Activated CD8-positive, alpha-beta T cell treated with anti-CD3 and anti-CD28 coated beads, Interleukin-2, amount 10 ng/mL, durations not matched to agents 7 days and 5 days (primary cell): Measurements from ENCODE around the gene PTGER4. TPM values are rescaled to one million over a fixed set of nuclear protein-coding genes. Genes with fewer than 3 reads are reported as not detected.

Source experiments
- ATAC-seq: fragments of 150-1000 bp; cut with Tn5 transposase; one replicate; pipeline ENCODE4 v1.10.0; 2021; ENCODE audit warnings: moderate library complexity
- CTCF ChIA-PET: fragments of 350-600 bp; sonication (Branson Sonifier 250); formaldehyde crosslinking; loops from one replicate; lab custom pipeline; 2021; ENCODE audit warnings: antibody characterized with exemption; lab: Charles Lee
- POLR2A ChIA-PET: fragments of 350-600 bp; sonication (Branson Sonifier 250); formaldehyde crosslinking; loops from one replicate; lab custom pipeline; 2021; ENCODE audit warnings: antibody characterized with exemption; lab: Charles Lee
- DNase-seq: peaks from one replicate; pipeline ENCODE4 v3.0.0-alpha.2; 2020
- H3K27ac Mint-ChIP-seq: one replicate; pipeline ENCODE4 v1.8.0; 2021; ENCODE audit warnings: mild to moderate bottlenecking, mixed read lengths
- H3K27me3 Mint-ChIP-seq: one replicate; pipeline ENCODE4 v1.8.0; 2021; ENCODE audit warnings: low read depth, mixed read lengths
- H3K36me3 Mint-ChIP-seq: one replicate; pipeline ENCODE4 v1.8.0; 2021; ENCODE audit warnings: low read depth, mixed read lengths
- H3K4me1 Mint-ChIP-seq: one replicate; pipeline ENCODE4 v1.8.0; 2021; ENCODE audit warnings: low read depth, mixed read lengths
- H3K4me3 Mint-ChIP-seq: one replicate; pipeline ENCODE4 v1.8.0; 2021; ENCODE audit warnings: mild to moderate bottlenecking, mixed read lengths
- H3K9me3 Mint-ChIP-seq: one replicate; pipeline ENCODE4 v1.8.0; 2022; ENCODE audit warnings: mixed read lengths; ENCODE audit not compliant: insufficient read depth
- total RNA-seq, 2 experiments: library from RNA; stranded (reverse); gene quantifications; one replicate each; pipeline ENCODE4 v1.2.3, GENCODE V29; 2021

The PTGER4 gene
- total RNA-seq, 2 experiments from 2014 or later: 45.8 to 50.8 TPM

DNA sequence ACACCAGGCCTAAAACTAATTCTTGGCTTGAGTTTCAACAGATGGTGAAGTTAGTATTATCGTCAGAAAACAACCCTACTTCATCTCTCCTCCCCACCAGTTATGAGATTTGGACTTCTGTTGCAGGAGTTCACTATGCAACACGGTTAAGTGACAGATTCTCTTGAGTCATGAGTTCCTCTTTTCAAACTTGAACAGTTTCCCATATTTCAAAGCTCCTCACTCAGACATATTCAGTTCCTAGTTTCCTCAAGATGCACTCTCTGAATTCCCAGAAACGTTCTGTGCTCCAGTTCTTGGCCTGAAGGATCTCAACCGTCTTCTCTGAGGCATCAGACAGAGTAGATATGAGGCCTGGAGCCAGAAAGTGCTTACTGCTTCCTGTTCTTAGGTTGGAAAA, 7.3 kb upstream of the PTGER4 start:
- no peak for DNase-seq
- H3K27me3 Mint-ChIP-seq: peaks cover 1% of the 10 kb centered on the region
- ChIA-PET POLR2A (interaction anchor here (0.7 kb wide), 1 partner anchor 211 kb away, joined by 3 read pairs; no protein-coding TSS in a partner anchor), CTCF (interaction anchor here (1.4 kb wide), 2 partner anchors 23 to 273 kb away, joined by 3 to 4 read pairs; no protein-coding TSS in a partner anchor)
- no peaks in the 10 kb centered on the region for H3K9me3 Mint-ChIP-seq
- H3K4me3 Mint-ChIP-seq: no peak overlapping the region
- peaks cover 73% of the 10 kb centered on the region for H3K4me1 Mint-ChIP-seq
- H3K27ac Mint-ChIP-seq: no peak overlapping the region
- ATAC-seq: no peak
- no peaks in the 10 kb centered on the region for H3K36me3 Mint-ChIP-seq

DNA sequence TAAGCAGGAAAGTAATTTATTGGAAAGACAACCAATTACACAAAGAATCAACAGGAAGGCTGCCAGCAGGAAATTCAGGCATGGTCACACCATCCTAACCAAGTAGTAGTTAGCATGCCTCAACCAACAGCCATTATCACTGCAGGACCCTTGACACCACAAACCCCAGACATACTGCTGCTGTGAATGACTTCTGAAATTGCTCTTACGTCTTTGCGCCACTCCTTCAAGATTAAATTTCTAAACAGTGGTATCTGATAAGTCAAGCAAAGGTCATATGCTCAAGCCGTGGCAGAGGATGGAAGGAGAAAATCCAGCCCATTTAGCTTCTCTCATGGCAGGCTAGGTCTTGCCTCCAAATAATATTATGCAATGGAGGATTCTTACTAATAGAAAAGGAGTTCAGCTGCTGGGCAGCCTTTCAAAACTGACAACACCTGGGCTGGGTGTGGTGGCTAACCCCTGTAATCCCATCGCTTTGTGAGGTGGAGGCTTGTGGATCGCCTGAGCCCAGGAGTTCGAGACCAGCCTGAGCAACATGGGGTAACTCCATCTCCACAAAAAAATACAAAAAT, 5.0 kb upstream of the PTGER4 start:
- ATAC-seq: no peak
- DNase-seq: no peak
- H3K36me3 Mint-ChIP-seq: no peaks in the 10 kb centered on the region
- H3K4me1 Mint-ChIP-seq: peaks cover 77% of the 10 kb centered on the region
- no peak overlapping the region for H3K4me3 Mint-ChIP-seq
- H3K27ac Mint-ChIP-seq: peak overlapping the region; percentile 18
- no peaks in the 10 kb centered on the region for H3K27me3 Mint-ChIP-seq
- POLR2A ChIA-PET: interaction anchor here (0.9 to 2.2 kb wide), 2 partner anchors 20 to 286 kb away, joined by 4 to 13 read pairs; no protein-coding TSS in a partner anchor
- H3K9me3 Mint-ChIP-seq: no peaks in the 10 kb centered on the region
- CTCF ChIA-PET: interaction anchor here (1.1 kb wide), 1 partner anchor 22 kb away, joined by 3 read pairs; no protein-coding TSS in a partner anchor

DNA sequence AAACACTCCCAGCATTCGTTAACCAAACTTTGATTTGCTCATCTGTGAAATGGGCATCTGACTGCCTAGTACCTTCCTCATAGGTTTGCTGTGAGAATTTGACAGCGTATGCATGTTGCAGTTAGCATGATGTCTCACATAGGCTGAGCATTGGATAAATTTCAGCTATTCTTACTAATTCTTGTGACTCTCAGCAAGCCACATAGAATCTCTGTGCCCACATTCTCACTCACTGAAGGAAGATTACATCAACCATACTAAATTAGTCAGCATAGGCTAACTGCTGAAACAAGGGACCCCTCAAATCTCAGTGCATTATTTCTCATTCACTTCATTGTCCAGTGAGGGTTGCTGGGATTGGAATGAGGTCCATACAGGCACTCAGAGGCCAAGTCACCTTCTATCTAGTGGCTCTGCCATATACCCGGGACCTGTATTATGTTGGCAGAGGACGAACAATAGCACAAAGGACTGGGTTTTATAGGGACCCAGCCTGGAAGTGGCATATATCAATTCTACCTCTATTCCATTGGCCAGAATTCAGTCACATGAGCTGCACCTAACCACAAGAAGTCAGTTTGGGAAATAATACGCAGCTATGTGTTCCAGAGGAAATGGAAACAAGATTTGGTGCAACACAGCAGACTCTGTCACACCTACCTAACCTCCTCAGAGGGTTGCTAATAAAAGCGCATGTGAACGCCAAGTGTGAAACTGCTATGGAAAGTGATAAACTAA, 4.2 kb upstream of the PTGER4 start:
- DNase-seq: peak; percentile 42
- no peak for ATAC-seq
- Mint-ChIP-seq H3K27ac (peak overlapping the region; percentile 58), H3K4me3 (no peak overlapping the region), H3K36me3 (peaks cover 5% of the 10 kb centered on the region), H3K4me1 (peaks cover 69% of the 10 kb centered on the region), H3K27me3 (no peaks in the 10 kb centered on the region), H3K9me3 (no peaks in the 10 kb centered on the region)
- POLR2A ChIA-PET: interaction anchor here (0.6 to 2.2 kb wide), 5 partner anchors 14 to 287 kb away, joined by 3 to 13 read pairs (median 3); no protein-coding TSS in a partner anchor
- CTCF ChIA-PET: interaction anchor here (0.9 to 1.5 kb wide), 7 partner anchors 11 to 270 kb away, joined by 3 to 6 read pairs (median 3); no protein-coding TSS in a partner anchor

GRCh38 chr5:40676613-40677343, 2.9 kb upstream of the PTGER4 start:
- no peak overlapping the region for H3K4me3 Mint-ChIP-seq
- no peak for DNase-seq

GRCh38 chr5:40677456-40677855, 2.3 kb upstream of the PTGER4 start:
- DNase-seq: no peak
- ChIA-PET POLR2A (interaction anchor here (0.8 to 1.3 kb wide), 4 partner anchors 12 to 1476 kb away, joined by 3 to 8 read pairs (median 4); no protein-coding TSS in a partner anchor), CTCF (interaction anchor here (0.8 to 1.9 kb wide), 6 partner anchors 9 to 729 kb away, joined by 3 to 5 read pairs (median 4); no protein-coding TSS in a partner anchor)
- Mint-ChIP-seq H3K4me3 (peak overlapping the region; percentile 15), H3K9me3 (no peaks in the 10 kb centered on the region), H3K36me3 (peaks cover 23% of the 10 kb centered on the region), H3K27ac (peak overlapping the region; percentile 45), H3K4me1 (peaks cover 60% of the 10 kb centered on the region), H3K27me3 (no peaks in the 10 kb centered on the region)
- ATAC-seq: no peak

More at GRCh38 chr5:40676613-40677343, 2.9 kb upstream of the PTGER4 start:
- H3K27me3 Mint-ChIP-seq: no peaks in the 10 kb centered on the region
- H3K36me3 Mint-ChIP-seq: peaks cover 17% of the 10 kb centered on the region
- no peaks in the 10 kb centered on the region for H3K9me3 Mint-ChIP-seq
- peaks cover 62% of the 10 kb centered on the region for H3K4me1 Mint-ChIP-seq
- ChIA-PET POLR2A (interaction anchor here (0.8 to 2.2 kb wide), 5 partner anchors 12 to 1475 kb away, joined by 3 to 13 read pairs (median 4); no protein-coding TSS in a partner anchor), CTCF (interaction anchor here (0.9 to 1.9 kb wide), 11 partner anchors 9 to 728 kb away, joined by 3 to 6 read pairs (median 3); no protein-coding TSS in a partner anchor)
- H3K27ac Mint-ChIP-seq: peak overlapping the region; percentile 45
- no peak for ATAC-seq

DNA sequence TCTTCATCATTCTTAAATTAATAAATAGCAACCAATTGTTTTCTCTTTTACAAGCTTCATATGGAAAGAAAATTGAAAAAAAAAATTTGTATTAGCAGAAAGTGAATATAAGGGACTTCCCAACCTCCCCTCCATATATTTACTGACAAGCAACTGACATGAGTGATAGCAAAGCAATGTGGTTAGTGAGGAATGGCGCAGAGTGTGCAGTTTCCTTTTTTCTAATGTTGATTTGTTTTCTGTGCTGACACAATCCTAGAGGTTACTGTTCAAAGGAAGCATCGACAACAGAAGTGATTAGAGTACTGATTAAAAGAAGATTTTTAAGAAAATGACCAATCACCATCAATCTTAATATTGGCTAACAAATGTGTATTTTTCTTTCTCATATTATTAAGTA, 1.7 kb upstream of the PTGER4 start:
- Mint-ChIP-seq H3K36me3 (peaks cover 29% of the 10 kb centered on the region), H3K4me3 (peak overlapping the region; percentile 82), H3K9me3 (no peaks in the 10 kb centered on the region), H3K27me3 (no peaks in the 10 kb centered on the region), H3K27ac (peak overlapping the region; percentile 60), H3K4me1 (peaks cover 54% of the 10 kb centered on the region)
- ChIA-PET CTCF (interaction anchor here (0.8 to 1.9 kb wide), 6 partner anchors 8 to 730 kb away, joined by 3 to 5 read pairs (median 4); no protein-coding TSS in a partner anchor), POLR2A (interaction anchor here (0.6 to 5.3 kb wide), 6 partner anchors 13 to 1477 kb away, joined by 3 to 28 read pairs (median 4); no protein-coding TSS in a partner anchor)
- DNase-seq (no peak), ATAC-seq (no peak)

- peak overlapping the region; percentile 82 for H3K4me3 Mint-ChIP-seq
- ATAC-seq (no peak), DNase-seq (no peak)
- H3K27me3 Mint-ChIP-seq: no peaks in the 10 kb centered on the region
- peaks cover 35% of the 10 kb centered on the region for H3K36me3 Mint-ChIP-seq
- H3K27ac Mint-ChIP-seq: peak overlapping the region; percentile 91
- no peaks in the 10 kb centered on the region for H3K9me3 Mint-ChIP-seq
- peaks cover 48% of the 10 kb centered on the region for H3K4me1 Mint-ChIP-seq
- CTCF ChIA-PET: interaction anchor here (1.9 kb wide), 1 partner anchor 25 kb away, joined by 5 read pairs; no protein-coding TSS in a partner anchor
- POLR2A ChIA-PET: interaction anchor here (0.6 to 6.6 kb wide), 8 partner anchors 9 to 272 kb away, joined by 3 to 60 read pairs (median 12); no protein-coding TSS in a partner anchor
These were observed 1.1 kb upstream of the PTGER4 start for GRCh38 chr5:40678460-40679147.

DNA sequence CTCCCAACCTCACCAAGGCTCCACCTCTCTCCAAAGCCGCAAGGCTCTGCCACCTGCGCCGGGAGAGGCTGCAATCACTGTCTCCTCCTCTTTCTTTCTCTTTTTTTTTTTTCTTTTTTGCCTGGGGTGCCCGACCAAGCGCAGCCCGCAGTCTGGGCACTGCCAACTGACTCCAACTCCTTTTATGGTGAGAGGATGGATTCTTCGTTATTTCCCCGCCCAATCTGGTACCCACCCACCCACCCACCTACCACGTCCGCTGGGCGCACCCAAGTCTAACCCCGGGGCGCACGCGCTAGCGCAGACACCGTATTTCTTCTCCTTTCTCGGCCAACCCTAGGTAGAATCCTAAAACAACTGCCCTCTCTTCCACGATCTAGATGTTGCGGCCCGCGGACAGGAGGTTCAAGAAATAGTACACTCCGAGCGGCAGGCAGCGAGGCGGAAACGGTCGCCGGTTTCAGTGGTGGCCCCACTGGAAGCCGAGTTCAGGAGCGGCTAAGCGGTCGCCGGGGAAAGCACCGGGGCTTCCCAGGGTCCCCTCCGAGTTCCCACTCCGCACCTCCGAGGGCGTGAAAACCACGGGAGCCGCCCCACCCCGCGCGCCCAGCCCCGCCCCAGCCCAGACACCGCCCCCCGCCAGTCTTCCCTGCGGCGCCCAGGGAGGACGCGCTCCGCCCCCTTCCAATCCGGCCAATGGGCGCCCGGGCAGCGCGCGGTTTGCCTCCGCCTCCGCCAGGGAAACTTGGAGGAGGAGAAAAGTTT, 385 bp upstream of the PTGER4 start:
- Mint-ChIP-seq H3K9me3 (no peaks in the 10 kb centered on the region), H3K27me3 (no peaks in the 10 kb centered on the region), H3K36me3 (peaks cover 41% of the 10 kb centered on the region), H3K4me1 (peaks cover 47% of the 10 kb centered on the region), H3K4me3 (peak overlapping the region; percentile 82), H3K27ac (peak overlapping the region; percentile 91)
- CTCF ChIA-PET: interaction anchor here (1.0 to 5.0 kb wide), 10 partner anchors 25 to 314 kb away, joined by 3 to 34 read pairs (median 4); no protein-coding TSS in a partner anchor
- DNase-seq: peak; percentile 92
- POLR2A ChIA-PET: interaction anchor here (0.6 to 6.6 kb wide), 12 partner anchors 9 to 295 kb away, joined by 3 to 60 read pairs (median 6); no protein-coding TSS in a partner anchor
- peak; percentile 71 for ATAC-seq

GRCh38 chr5:40680741-40681362, 1.1 kb downstream of the PTGER4 start:
- Mint-ChIP-seq H3K9me3 (no peaks in the 10 kb centered on the region), H3K27me3 (no peaks in the 10 kb centered on the region), H3K4me3 (peak overlapping the region; percentile 82), H3K36me3 (peaks cover 54% of the 10 kb centered on the region), H3K4me1 (peaks cover 40% of the 10 kb centered on the region), H3K27ac (peak overlapping the region; percentile 89)
- ChIA-PET CTCF (interaction anchor here (0.6 to 5.0 kb wide), 15 partner anchors 27 to 347 kb away, joined by 3 to 34 read pairs (median 3); no protein-coding TSS in a partner anchor), POLR2A (interaction anchor here (0.7 to 6.6 kb wide), 14 partner anchors 8 to 732 kb away, joined by 3 to 60 read pairs (median 4); partner anchors contain the start of gene RPL37)
- DNase-seq (peak; percentile 70), ATAC-seq (peak; percentile 7)
